ELF-1 (cell line): ENCODE results near the gene BBS2.

Source experiments
- DNase-seq: peaks from one replicate; pipeline ENCODE4 v3.0.0-alpha.2; 2016; ENCODE audit warnings: low read depth, low spot score

The BBS2 gene

GRCh38 chr16:56519459-56520250, at the start of gene BBS2:
Gene BBS2 (minus strand): TSS chr16:56520024. CDS start chr16:56519862, 162 bp downstream.
- peak; percentile 93 for DNase-seq

- DNase-seq = no peak
These were observed 45.1 kb upstream of the BBS2 start, which contains the start of gene MT4 for GRCh38 chr16:56564793-56565477. Gene MT4 (plus strand): TSS chr16:56565073. CDS start chr16:56565129, 56 bp downstream.

- DNase-seq = no peak
These were observed 41.3 kb upstream of the BBS2 start for GRCh38 chr16:56561126-56561525.

- DNase-seq = no peak
These were observed 40.6 kb upstream of the BBS2 start for GRCh38 chr16:56560447-56560846.

GRCh38 chr16:56559109-56559508, 39.3 kb upstream of the BBS2 start:
- no peak for DNase-seq

- DNase-seq = no peak
These were observed 38.4 kb upstream of the BBS2 start for GRCh38 chr16:56558024-56558747.

GRCh38 chr16:56554441-56554840, 34.6 kb upstream of the BBS2 start:
- DNase-seq = no peak

- DNase-seq = no peak
These were observed 32.2 kb upstream of the BBS2 start for GRCh38 chr16:56551796-56552738.

- no peak for DNase-seq
These were observed 30.0 kb upstream of the BBS2 start for GRCh38 chr16:56549744-56550385.

GRCh38 chr16:56549161-56549560, 29.3 kb upstream of the BBS2 start:
- DNase-seq = no peak

- no peak for DNase-seq
These were observed 28.2 kb upstream of the BBS2 start for GRCh38 chr16:56547949-56548567.

- DNase-seq = peak; percentile 73
These were observed 27.5 kb upstream of the BBS2 start for GRCh38 chr16:56547120-56547948.

- no peak for DNase-seq
These were observed 22.2 kb upstream of the BBS2 start for GRCh38 chr16:56542039-56542438.

- DNase-seq = no peak
These were observed 19.8 kb upstream of the BBS2 start for GRCh38 chr16:56539656-56540055.

- no peak for DNase-seq
These were observed 18.5 kb upstream of the BBS2 start for GRCh38 chr16:56538331-56538730.

- DNase-seq = no peak
These were observed 15.1 kb upstream of the BBS2 start for GRCh38 chr16:56534847-56535383.

GRCh38 chr16:56532714-56533113, 12.9 kb upstream of the BBS2 start:
- peak; percentile 35 for DNase-seq

GRCh38 chr16:56530872-56531271, 11.0 kb upstream of the BBS2 start:
- DNase-seq = no peak

GRCh38 chr16:56525236-56525635, 5.4 kb upstream of the BBS2 start:
- no peak for DNase-seq
